ENCODE data around the gene PARD3B.

DNA sequence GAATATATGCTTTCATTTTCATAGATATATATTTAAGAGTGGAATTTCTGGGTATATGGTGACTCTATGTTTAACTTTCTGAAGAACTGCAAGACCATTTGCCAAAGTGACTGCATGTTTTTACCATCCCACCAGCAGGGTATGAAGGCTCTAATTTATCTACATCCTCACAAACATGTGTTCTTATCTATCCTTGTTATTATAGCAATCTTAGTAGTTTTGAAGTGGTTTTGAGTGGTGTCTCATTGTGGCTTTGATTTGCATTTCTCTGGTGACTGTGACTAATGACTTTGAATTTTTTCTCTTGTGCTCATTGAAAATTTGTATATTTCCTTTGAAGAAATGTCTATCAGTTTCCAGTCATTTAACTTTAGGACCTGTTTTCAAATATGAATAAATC is 826.9 kb downstream of the PARD3B start:
- TF ChIP-seq, protein P1, sequence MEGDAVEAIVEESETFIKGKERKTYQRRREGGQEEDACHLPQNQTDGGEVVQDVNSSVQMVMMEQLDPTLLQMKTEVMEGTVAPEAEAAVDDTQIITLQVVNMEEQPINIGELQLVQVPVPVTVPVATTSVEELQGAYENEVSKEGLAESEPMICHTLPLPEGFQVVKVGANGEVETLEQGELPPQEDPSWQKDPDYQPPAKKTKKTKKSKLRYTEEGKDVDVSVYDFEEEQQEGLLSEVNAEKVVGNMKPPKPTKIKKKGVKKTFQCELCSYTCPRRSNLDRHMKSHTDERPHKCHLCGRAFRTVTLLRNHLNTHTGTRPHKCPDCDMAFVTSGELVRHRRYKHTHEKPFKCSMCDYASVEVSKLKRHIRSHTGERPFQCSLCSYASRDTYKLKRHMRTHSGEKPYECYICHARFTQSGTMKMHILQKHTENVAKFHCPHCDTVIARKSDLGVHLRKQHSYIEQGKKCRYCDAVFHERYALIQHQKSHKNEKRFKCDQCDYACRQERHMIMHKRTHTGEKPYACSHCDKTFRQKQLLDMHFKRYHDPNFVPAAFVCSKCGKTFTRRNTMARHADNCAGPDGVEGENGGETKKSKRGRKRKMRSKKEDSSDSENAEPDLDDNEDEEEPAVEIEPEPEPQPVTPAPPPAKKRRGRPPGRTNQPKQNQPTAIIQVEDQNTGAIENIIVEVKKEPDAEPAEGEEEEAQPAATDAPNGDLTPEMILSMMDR (conservative IDR thresholded peaks at IDR 0.05; ENCODE audit: low read depth, low read length), result no peak
- no peak for TF ChIP-seq EZH2 (IDR thresholded peaks at IDR 0.05; ENCODE audit: low read length, unreplicated experiment)

Data from PC-3 (cell line).